Measurements from ENCODE around the gene CFAP100. TPM values are rescaled to one million over a fixed set of nuclear protein-coding genes. Genes with fewer than 3 reads are reported as not detected.

The CFAP100 gene
- total and polyA plus RNA-seq, 7 experiments from 2014 or later, result not detected

DNA sequence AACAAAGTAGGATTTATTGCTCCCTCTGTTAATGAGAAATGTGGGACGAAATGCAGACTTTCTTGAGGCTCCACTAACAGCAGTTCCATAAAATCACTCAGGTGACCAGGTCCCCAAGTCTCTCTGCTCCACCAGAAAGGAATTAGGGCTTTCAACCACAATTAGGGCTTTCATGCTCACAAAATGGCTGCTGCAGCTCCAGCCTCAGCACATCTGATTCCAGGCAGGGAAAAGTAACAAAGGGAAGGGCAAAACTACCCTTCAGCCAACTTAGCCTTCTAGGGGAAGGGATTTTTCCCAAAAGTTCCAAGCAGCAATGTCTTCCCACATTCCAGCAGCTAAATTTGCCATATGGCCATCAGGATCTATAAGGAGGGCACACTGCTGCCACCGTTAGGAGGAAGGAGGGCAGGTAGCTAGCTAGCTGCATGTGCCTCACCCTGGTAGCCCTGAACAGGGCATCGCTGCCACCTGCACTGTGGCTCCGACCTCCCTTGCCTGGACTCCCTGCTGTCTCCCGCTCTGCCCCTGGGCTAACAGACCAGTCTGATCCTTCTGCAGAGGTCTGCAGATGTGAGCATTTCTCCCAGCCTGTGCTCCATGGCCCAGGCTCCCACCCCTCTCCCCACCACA, 12.8 kb downstream of the CFAP100 start:
- CTCF ChIA-PET, result no interaction called here
- H3K36me3 Mint-ChIP-seq, result no peaks in the 10 kb centered on the region
- Histone ChIP-seq H3K27ac (ENCODE audit: low read depth, low read length) (no peak overlapping the region), H3K9me3 (ENCODE audit: control insufficient read depth in 2 of 3, low read length in 3 of 3) (no peaks in the 10 kb centered on the region), H3K36me3 (ENCODE audit: control insufficient read depth in 2 of 3, insufficient read depth in 3 of 3, low read length in 3 of 3) (no peaks in the 10 kb centered on the region), H3K27me3 (ENCODE audit: control insufficient read depth in 2 of 2, insufficient read depth in 2 of 2, low read length in 2 of 2) (no peaks in the 10 kb centered on the region), H3K4me1 (ENCODE audit: control insufficient read depth in 2 of 2, insufficient read depth in 2 of 2, low read length in 2 of 2) (no peaks in the 10 kb centered on the region), H3K4me3 (ENCODE audit: low read length) (no peak overlapping the region)
- no peak overlapping the region for H3K27ac Mint-ChIP-seq
- intact Hi-C loops (cut with micrococcal nuclease), result no loop called here
- ATAC-seq, result no peak
- H3K9me3 Mint-ChIP-seq, result peaks cover 0 to 21% (median 2%) of the 10 kb centered on the region in 11 donors
- POLR2A ChIA-PET, result no interaction called here
- H3K27me3 Mint-ChIP-seq, result peaks cover 10 to 68% (median 52%) of the 10 kb centered on the region in 5 donors
- H3K4me3 Mint-ChIP-seq, result no peak overlapping the region
- no peaks in the 10 kb centered on the region for H3K4me1 Mint-ChIP-seq
- no peak for DNase-seq

DNA sequence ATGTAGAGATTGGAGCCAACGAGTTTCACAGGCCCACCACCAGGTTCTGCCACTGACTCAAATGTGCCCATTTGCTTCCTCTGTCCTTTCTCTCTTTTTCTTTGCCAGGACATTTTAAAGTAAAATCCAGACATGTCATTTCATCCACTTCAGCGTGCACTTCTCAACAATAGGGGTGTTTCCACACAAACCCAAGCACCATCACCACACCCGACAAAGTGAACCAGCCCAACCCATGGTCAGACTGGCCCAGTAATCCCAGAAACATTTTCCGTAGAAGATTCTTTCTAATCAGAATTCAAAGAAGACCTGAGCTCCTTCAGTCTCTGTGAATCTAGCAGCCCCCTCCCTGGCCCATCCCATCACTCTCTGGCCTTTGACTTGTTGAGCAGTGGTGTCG, 13.4 kb downstream of the CFAP100 start:
- no peak overlapping the region for H3K4me3 ChIP-seq (ENCODE audit: low read length)
- H3K27ac ChIP-seq (ENCODE audit: low read depth, low read length), result no peak overlapping the region
- H3K36me3 ChIP-seq (ENCODE audit: control insufficient read depth in 2 of 3, insufficient read depth in 3 of 3, low read length in 3 of 3), result no peaks in the 10 kb centered on the region
- H3K27ac Mint-ChIP-seq, result no peak overlapping the region
- H3K4me1 ChIP-seq (ENCODE audit: control insufficient read depth in 2 of 2, insufficient read depth in 2 of 2, low read length in 2 of 2), result no peaks in the 10 kb centered on the region
- ChIA-PET CTCF (no interaction called here), POLR2A (no interaction called here)
- no peaks in the 10 kb centered on the region for H3K9me3 ChIP-seq (ENCODE audit: control insufficient read depth in 2 of 3, low read length in 3 of 3)
- no peaks in the 10 kb centered on the region for H3K27me3 ChIP-seq (ENCODE audit: control insufficient read depth in 2 of 2, insufficient read depth in 2 of 2, low read length in 2 of 2)
- ATAC-seq (no peak), DNase-seq (no peak)
- intact Hi-C loops (cut with micrococcal nuclease), result no loop called here
- H3K27me3 Mint-ChIP-seq, result peaks cover 10 to 68% (median 57%) of the 10 kb centered on the region in 5 donors
- no peaks in the 10 kb centered on the region for H3K4me1 Mint-ChIP-seq
- no peaks in the 10 kb centered on the region for H3K36me3 Mint-ChIP-seq
- peaks cover 0 to 21% (median 2%) of the 10 kb centered on the region in 11 donors for H3K9me3 Mint-ChIP-seq
- H3K4me3 Mint-ChIP-seq, result no peak overlapping the region

DNA sequence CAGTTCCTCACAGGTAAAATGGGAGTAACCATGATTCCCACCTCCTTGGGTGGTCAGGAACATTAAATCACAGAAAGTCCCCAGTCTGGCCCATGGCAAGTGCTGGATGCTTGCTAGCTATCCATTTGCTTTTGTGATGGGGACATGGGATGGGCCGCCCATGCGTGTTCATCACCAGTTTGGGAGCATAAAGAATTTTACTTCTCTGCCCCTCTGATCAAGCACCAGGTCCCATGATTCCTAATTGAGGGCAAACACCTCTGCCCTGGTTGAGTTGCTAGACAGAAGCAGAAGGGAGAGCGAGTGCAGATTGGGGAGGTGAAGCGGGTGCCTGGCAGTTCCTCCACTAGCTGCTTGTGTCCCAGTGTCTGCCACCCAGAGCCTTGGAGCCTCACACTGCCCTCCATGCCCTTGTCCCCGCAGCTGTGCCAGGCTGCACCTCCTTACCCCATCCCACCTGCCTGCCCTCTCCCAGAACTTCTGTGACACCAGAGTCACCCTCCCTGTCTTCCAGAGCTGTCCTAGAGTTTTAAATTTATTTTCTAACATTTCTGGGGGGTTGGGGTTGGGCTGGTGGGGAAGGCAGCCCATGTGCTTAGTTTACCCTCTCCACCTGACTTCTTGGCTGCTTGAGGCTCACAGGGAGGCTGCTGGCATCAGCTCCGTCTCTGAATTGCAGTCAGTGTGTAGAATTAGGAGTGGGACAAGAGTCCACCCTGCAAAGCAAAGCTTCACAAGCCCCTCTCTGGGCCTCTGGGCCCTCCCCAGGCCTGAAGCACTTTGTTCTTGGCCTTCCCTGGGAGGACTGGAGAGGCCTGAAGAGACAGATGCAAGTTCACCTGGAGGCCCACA, 18.4 kb downstream of the CFAP100 start:
- H3K27ac Mint-ChIP-seq, result no peak overlapping the region
- ChIA-PET POLR2A (no interaction called here), CTCF (no interaction called here)
- Histone ChIP-seq H3K27me3 (ENCODE audit: control insufficient read depth in 2 of 2, insufficient read depth in 2 of 2, low read length in 2 of 2) (no peaks in the 10 kb centered on the region), H3K36me3 (ENCODE audit: control insufficient read depth in 2 of 3, insufficient read depth in 3 of 3, low read length in 3 of 3) (no peaks in the 10 kb centered on the region), H3K27ac (ENCODE audit: low read depth, low read length) (no peak overlapping the region), H3K4me3 (ENCODE audit: low read length) (no peak overlapping the region), H3K9me3 (ENCODE audit: control insufficient read depth in 2 of 3, low read length in 3 of 3) (no peaks in the 10 kb centered on the region), H3K4me1 (ENCODE audit: control insufficient read depth in 2 of 2, insufficient read depth in 2 of 2, low read length in 2 of 2) (no peaks in the 10 kb centered on the region)
- no peaks in the 10 kb centered on the region for H3K36me3 Mint-ChIP-seq
- peaks cover 12 to 80% (median 54%) of the 10 kb centered on the region in 5 donors for H3K27me3 Mint-ChIP-seq
- H3K4me1 Mint-ChIP-seq, result no peaks in the 10 kb centered on the region
- intact Hi-C loops (cut with micrococcal nuclease), result no loop called here
- H3K4me3 Mint-ChIP-seq, result no peak overlapping the region
- H3K9me3 Mint-ChIP-seq, result peaks cover 0 to 21% (median 3%) of the 10 kb centered on the region in 11 donors
- no peak for ATAC-seq
- no peak for DNase-seq

GRCh38 chr3:126413693-126414080, 19.0 kb downstream of the CFAP100 start:
- H3K9me3 Mint-ChIP-seq, result peaks cover 0 to 21% (median 1%) of the 10 kb centered on the region in 11 donors
- H3K4me3 Mint-ChIP-seq, result no peak overlapping the region
- POLR2A ChIA-PET, result no interaction called here
- no peak overlapping the region for H3K27ac ChIP-seq (ENCODE audit: low read depth, low read length)
- no peaks in the 10 kb centered on the region for H3K4me1 Mint-ChIP-seq
- no peaks in the 10 kb centered on the region for H3K9me3 ChIP-seq (ENCODE audit: control insufficient read depth in 2 of 3, low read length in 3 of 3)
- no peaks in the 10 kb centered on the region for H3K4me1 ChIP-seq (ENCODE audit: control insufficient read depth in 2 of 2, insufficient read depth in 2 of 2, low read length in 2 of 2)
- intact Hi-C loops (cut with micrococcal nuclease), result no loop called here
- H3K27me3 Mint-ChIP-seq, result peaks cover 12 to 75% (median 50%) of the 10 kb centered on the region in 5 donors
- H3K27me3 ChIP-seq (ENCODE audit: control insufficient read depth in 2 of 2, insufficient read depth in 2 of 2, low read length in 2 of 2), result no peaks in the 10 kb centered on the region
- H3K4me3 ChIP-seq (ENCODE audit: low read length), result no peak overlapping the region
- H3K36me3 ChIP-seq (ENCODE audit: control insufficient read depth in 2 of 3, insufficient read depth in 3 of 3, low read length in 3 of 3), result no peaks in the 10 kb centered on the region
- DNase-seq, result no peak
- H3K36me3 Mint-ChIP-seq, result no peaks in the 10 kb centered on the region
- ATAC-seq, result no peak
- CTCF ChIA-PET, result no interaction called here
- no peak overlapping the region for H3K27ac Mint-ChIP-seq

GRCh38 chr3:126414406-126414805, 19.7 kb downstream of the CFAP100 start:
- Mint-ChIP-seq H3K36me3 (no peaks in the 10 kb centered on the region), H3K27ac (no peak overlapping the region), H3K9me3 (peaks cover 0 to 17% (median 0%) of the 10 kb centered on the region in 11 donors), H3K4me1 (no peaks in the 10 kb centered on the region), H3K4me3 (no peak overlapping the region), H3K27me3 (peaks cover 12 to 69% (median 45%) of the 10 kb centered on the region in 5 donors)
- ATAC-seq, result no peak
- DNase-seq, result no peak
- POLR2A ChIA-PET, result no interaction called here
- CTCF ChIA-PET, result no interaction called here
- Histone ChIP-seq H3K36me3 (ENCODE audit: control insufficient read depth in 2 of 3, insufficient read depth in 3 of 3, low read length in 3 of 3) (no peaks in the 10 kb centered on the region), H3K4me1 (ENCODE audit: control insufficient read depth in 2 of 2, insufficient read depth in 2 of 2, low read length in 2 of 2) (no peaks in the 10 kb centered on the region), H3K27me3 (ENCODE audit: control insufficient read depth in 2 of 2, insufficient read depth in 2 of 2, low read length in 2 of 2) (no peaks in the 10 kb centered on the region), H3K9me3 (ENCODE audit: control insufficient read depth in 2 of 3, low read length in 3 of 3) (no peaks in the 10 kb centered on the region), H3K4me3 (ENCODE audit: low read length) (no peak overlapping the region), H3K27ac (ENCODE audit: low read depth, low read length) (no peak overlapping the region)
- intact Hi-C loops (cut with micrococcal nuclease), result no loop called here

DNA sequence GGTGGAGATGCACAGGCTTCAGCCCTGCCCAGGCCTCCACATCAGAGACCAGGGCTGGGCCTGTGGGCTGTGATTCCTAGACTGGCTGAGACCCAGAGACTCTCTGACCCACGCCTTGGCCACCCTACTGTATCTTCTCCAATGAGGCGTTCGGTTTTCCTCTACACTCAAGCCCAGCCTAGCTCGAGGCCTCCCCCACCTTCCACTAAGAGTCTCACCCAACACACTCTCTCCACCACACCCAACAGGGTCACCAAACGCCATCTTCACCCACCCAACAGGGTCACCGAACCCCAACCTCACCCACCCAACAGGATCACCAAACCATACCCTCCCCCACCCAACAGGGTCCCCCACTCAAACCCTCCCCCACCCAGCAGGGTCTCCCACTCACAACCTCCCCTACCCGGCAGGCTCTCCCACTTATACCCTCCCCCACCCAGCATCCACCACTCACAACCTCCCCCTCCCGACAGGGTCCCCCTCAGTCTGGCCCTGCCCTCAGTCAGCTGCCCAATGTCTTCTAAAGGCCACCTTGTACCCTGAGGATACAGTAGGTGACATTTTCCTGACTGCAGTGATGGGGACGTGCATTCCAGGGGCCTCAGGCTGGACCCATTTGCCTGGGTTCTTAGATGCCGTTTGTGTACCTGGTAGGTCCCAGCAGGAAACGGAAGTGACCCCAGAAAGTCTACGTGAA, 20.4 kb downstream of the CFAP100 start:
- no peak overlapping the region for H3K27ac ChIP-seq (ENCODE audit: low read depth, low read length)
- Mint-ChIP-seq H3K27ac (no peak overlapping the region), H3K36me3 (no peaks in the 10 kb centered on the region), H3K27me3 (peaks cover 12 to 66% (median 44%) of the 10 kb centered on the region in 5 donors), H3K9me3 (peaks cover 0 to 17% (median 0%) of the 10 kb centered on the region in 11 donors), H3K4me3 (no peak overlapping the region), H3K4me1 (no peaks in the 10 kb centered on the region)
- CTCF ChIA-PET, result no interaction called here
- H3K9me3 ChIP-seq (ENCODE audit: control insufficient read depth in 2 of 3, low read length in 3 of 3), result no peaks in the 10 kb centered on the region
- no peak overlapping the region for H3K4me3 ChIP-seq (ENCODE audit: low read length)
- no peaks in the 10 kb centered on the region for H3K36me3 ChIP-seq (ENCODE audit: control insufficient read depth in 2 of 3, insufficient read depth in 3 of 3, low read length in 3 of 3)
- intact Hi-C loops (cut with micrococcal nuclease), result no loop called here
- ATAC-seq (no peak), DNase-seq (no peak)
- H3K27me3 ChIP-seq (ENCODE audit: control insufficient read depth in 2 of 2, insufficient read depth in 2 of 2, low read length in 2 of 2), result no peaks in the 10 kb centered on the region
- H3K4me1 ChIP-seq (ENCODE audit: control insufficient read depth in 2 of 2, insufficient read depth in 2 of 2, low read length in 2 of 2), result no peaks in the 10 kb centered on the region
- POLR2A ChIA-PET, result no interaction called here

All from naive thymus-derived CD4-positive, alpha-beta T cell (primary cell).